HCT116 (cell line): Measurements from ENCODE around the gene UMODL1. TPM values are rescaled to one million over a fixed set of nuclear protein-coding genes. Genes with fewer than 3 reads are reported as not detected.

Experiments used
- ATAC-seq: fragments of 200-7000 bp; cut with Tn5 transposase; 2 replicates; pipeline ENCODE4 v1.9.1; 2020; ENCODE audit warnings: mild to moderate bottlenecking, moderate library complexity
- BruUV-seq: library from RNA; stranded (reverse); fragments of 400-500 nt; replicated peaks from 2 replicates; lab custom pipeline; 2021; lab: Mats Ljungman, UMichigan
- CTCF ChIA-PET: fragments of 300-600 bp; sonication (Branson Sonifier 250); formaldehyde crosslinking; loops from one replicate; lab custom pipeline; 2021; ENCODE audit warnings: antibody characterized with exemption; lab: Charles Lee
- POLR2A ChIA-PET: fragments of 300-600, 350-600 bp; sonication (Branson Sonifier 250); formaldehyde crosslinking; loops from one replicate; lab custom pipeline; 2021; ENCODE audit warnings: antibody characterized with exemption; lab: Charles Lee
- RAD21 ChIA-PET, 2 experiments: fragments of 300-600 bp; sonication (Branson Sonifier 250); formaldehyde crosslinking; loops; one replicate each; lab custom pipeline; 2023; ENCODE audit warnings: low total read pairs in 2 of 2; ENCODE audit not compliant: uncharacterized antibody in 2 of 2, unreplicated experiment in 2 of 2, low non-redundant PET in 1 of 2; lab: Charles Lee
- DNase-seq: peaks from one replicate; pipeline ENCODE4 v3.0.0-alpha.2; 2010; ENCODE audit warnings: low read depth, low spot score
- H2AFZ ChIP-seq: fragments of 200-600 bp; shearing (Covaris generic), sonication (generic); 2 replicates; pipeline ENCODE4 v1.6.1; 2017; ENCODE audit warnings: low read depth, mixed run types, mixed read lengths, antibody characterized with exemption, low read length; ENCODE audit not compliant: poor library complexity, severe bottlenecking
- H3K27ac ChIP-seq: 2 replicates; pipeline ENCODE4 v1.5.1; 2012; ENCODE audit warnings: low read depth, low read length
- H3K27me3 ChIP-seq: fragments of 200-600 bp; sonication (generic); 2 replicates; pipeline ENCODE4 v1.6.1; 2016; ENCODE audit warnings: mixed run types, low read length, mixed read lengths; ENCODE audit not compliant: insufficient read depth
- H3K36me3 ChIP-seq, 2 experiments: fragments of 200-500 bp in 1 of 2; fragments of 200-600 bp in 1 of 2; sonication (Bioruptor generic) in 1 of 2; sonication (generic) in 1 of 2; 2 replicates each; pipeline versions ENCODE4 v1.5.1 to v1.6.1; 2014 to 2016; ENCODE audit warnings: low read length in 2 of 2, inconsistent platforms in 1 of 2, mixed read lengths in 1 of 2, mixed run types in 1 of 2; ENCODE audit not compliant: insufficient read depth in 2 of 2, control insufficient read depth in 1 of 2
- H3K4me1 ChIP-seq, 2 experiments: fragments of 200-600 bp in 1 of 2; sonication (generic) in 1 of 2; 2 replicates each; pipeline versions ENCODE4 v1.5.1 to v1.6.1; 2012 to 2017; ENCODE audit warnings: low read length in 2 of 2, inconsistent platforms in 1 of 2, mild to moderate bottlenecking in 1 of 2, mixed read lengths in 1 of 2, mixed run types in 1 of 2, moderate library complexity in 1 of 2; ENCODE audit not compliant: insufficient read depth in 2 of 2, control insufficient read depth in 1 of 2
- H3K4me2 ChIP-seq: fragments of 200-600 bp; sonication (generic); 2 replicates; pipeline ENCODE4 v1.6.1; 2017; ENCODE audit warnings: mixed run types, low read length, mixed read lengths
- H3K4me3 ChIP-seq, 2 experiments: fragments of 200-600 bp in 1 of 2; sonication (generic) in 1 of 2; replicated peaks in 1 of 2; 2 replicates each; pipeline ENCODE4 v1.5.1; 2011 to 2016; ENCODE audit warnings: low read length in 2 of 2, control low read depth in 1 of 2, low read depth in 1 of 2, mild to moderate bottlenecking in 1 of 2, mixed read lengths in 1 of 2, mixed run types in 1 of 2
- H3K79me2 ChIP-seq: fragments of 200-600 bp; sonication (generic); 2 replicates; pipeline ENCODE4 v1.6.1; 2017; ENCODE audit warnings: mild to moderate bottlenecking, mixed run types, low read length, moderate library complexity, mixed read lengths; ENCODE audit not compliant: insufficient read depth
- H3K9ac ChIP-seq: fragments of 200-600 bp; sonication (generic); 2 replicates; pipeline ENCODE4 v1.6.1; 2016; ENCODE audit warnings: low read length, mixed read lengths
- H3K9me2 ChIP-seq: fragments of 200-600 bp; sonication (generic), shearing (Covaris generic); 2 replicates; pipeline ENCODE4 v1.6.1; 2017; ENCODE audit warnings: mixed run types, mild to moderate bottlenecking, moderate library complexity; ENCODE audit not compliant: insufficient read depth
- H3K9me3 ChIP-seq, 2 experiments: fragments of 200-500 bp in 1 of 2; fragments of 200-600 bp in 1 of 2; sonication (Bioruptor generic) in 1 of 2; sonication (generic) in 1 of 2; 2 replicates each; pipeline ENCODE4 v1.6.1; 2014 to 2017; ENCODE audit warnings: low read length in 2 of 2, mixed read lengths in 2 of 2, inconsistent platforms in 1 of 2, low read depth in 1 of 2, mild to moderate bottlenecking in 1 of 2, mixed run types in 1 of 2, moderate library complexity in 1 of 2; ENCODE audit not compliant: control insufficient read depth in 1 of 2, insufficient read depth in 1 of 2
- H4K20me1 ChIP-seq: fragments of 200-600 bp; sonication (generic), shearing (Covaris generic); 2 replicates; pipeline ENCODE4 v1.6.1; 2017; ENCODE audit warnings: mixed run types, mild to moderate bottlenecking, moderate library complexity; ENCODE audit not compliant: insufficient read depth
- ATF3 ChIP-seq: IDR thresholded peaks from 2 replicates; pipeline ENCODE4 v1.6.1; 2012
- CBX3 ChIP-seq: IDR thresholded peaks from 2 replicates; pipeline ENCODE4 v1.6.1; 2012; ENCODE audit warnings: low read depth
- CEBPB ChIP-seq: IDR thresholded peaks from 2 replicates; pipeline ENCODE4 v1.6.1; 2012; ENCODE audit warnings: low read depth
- EGR1 ChIP-seq: IDR thresholded peaks from 2 replicates; pipeline ENCODE4 v1.6.1; 2012; ENCODE audit warnings: low read depth
- ELF1 ChIP-seq: IDR thresholded peaks from 2 replicates; pipeline ENCODE4 v1.6.1; 2012; ENCODE audit warnings: low read depth, borderline replicate concordance
- EZH2 ChIP-seq: fragments of 200-600 bp; sonication (generic); IDR thresholded peaks from 2 replicates; pipeline ENCODE4 v1.6.1; 2017; ENCODE audit warnings: antibody characterized with exemption, mixed run types
- EZH2phosphoT487 ChIP-seq: fragments of 200-600 bp; IDR thresholded peaks from 2 replicates; pipeline ENCODE4 v1.6.1; 2018; ENCODE audit warnings: antibody characterized with exemption, borderline replicate concordance
- FOSL1 ChIP-seq: IDR thresholded peaks from 2 replicates; pipeline ENCODE4 v1.6.1; 2012; ENCODE audit warnings: low read depth
- POLR2A ChIP-seq: IDR thresholded peaks from 2 replicates; pipeline ENCODE4 v1.7.0; 2011; ENCODE audit warnings: borderline replicate concordance; ENCODE audit not compliant: insufficient read depth, insufficient read length; ENCODE audit errors: extremely low read depth
- POLR2AphosphoS5 ChIP-seq: IDR thresholded peaks from 2 replicates; pipeline ENCODE4 v1.6.1; 2011; ENCODE audit warnings: mild to moderate bottlenecking, low read depth, low read length, moderate library complexity
- RAD21 ChIP-seq: IDR thresholded peaks from 2 replicates; pipeline ENCODE4 v1.6.1; 2012; ENCODE audit warnings: low read depth, mild to moderate bottlenecking
- REST ChIP-seq: IDR thresholded peaks from 2 replicates; pipeline ENCODE4 v1.6.1; 2012; ENCODE audit warnings: low read depth
- SP1 ChIP-seq: IDR thresholded peaks from 2 replicates; pipeline ENCODE4 v1.6.1; 2012; ENCODE audit warnings: low read depth
- SRF ChIP-seq: IDR thresholded peaks from 2 replicates; pipeline ENCODE4 v1.6.1; 2012; ENCODE audit warnings: low read depth
- TCF7L2 ChIP-seq: IDR thresholded peaks from 2 replicates; pipeline ENCODE4 v1.7.0; 2011; ENCODE audit warnings: borderline replicate concordance, inconsistent platforms; ENCODE audit not compliant: insufficient read depth, insufficient read length; ENCODE audit errors: extremely low read depth
- YY1 ChIP-seq: IDR thresholded peaks from 2 replicates; pipeline ENCODE4 v1.6.1; 2011; ENCODE audit warnings: low read length, low read depth, moderate library complexity, mild to moderate bottlenecking; ENCODE audit not compliant: insufficient replicate concordance; ENCODE audit errors: extremely low read depth
- ZNF274 ChIP-seq: fragments of 200-500 bp; sonication (Bioruptor generic); IDR thresholded peaks from 2 replicates; pipeline ENCODE4 v1.6.1; 2014; ENCODE audit warnings: mild to moderate bottlenecking, low read depth, low read length, inconsistent platforms
- intact Hi-C: fragments of 100-400 bp; cut with micrococcal nuclease; formaldehyde crosslinking; loops from 2 replicates; pipeline ENCODE4 v1.10.0; 2022
- total RNA-seq: library from RNA; stranded (reverse); gene quantifications from one replicate; pipeline ENCODE4 v1.2.1, GENCODE V29; 2021; ENCODE audit not compliant: unreplicated experiment
- TF ChIP-seq, protein P1 (sequence below): IDR thresholded peaks from 2 replicates; pipeline ENCODE4 v1.6.1; 2012
- TF ChIP-seq, protein P2 (sequence below): IDR thresholded peaks from 2 replicates; pipeline ENCODE4 v1.6.1; 2011; ENCODE audit warnings: mild to moderate bottlenecking, low read length, moderate library complexity; ENCODE audit not compliant: insufficient replicate concordance; ENCODE audit errors: extremely low read depth

UMODL1 gene
- total RNA-seq, 1 experiment from 2014 or later, result not detected

GRCh38 chr21:42063571-42064521 lies 7.3 kb upstream of the UMODL1 start:
- ATAC-seq, result no peak
- RAD21 ChIA-PET, result no interaction called here
- intact Hi-C loops, result no loop called here
- Histone ChIP-seq H3K79me2 (no peaks in the 10 kb centered on the region), H3K27ac (no peak overlapping the region), H3K9me3 (no peaks in the 10 kb centered on the region), H3K4me1 (peaks cover 0 to 8% of the 10 kb centered on the region in 2 experiments; a peak in 2 of 4 replicates), H3K27me3 (no peaks in the 10 kb centered on the region), H3K9ac (no peak overlapping the region)
- TF ChIP-seq ZNF274 (no peak), SP1 (no peak), EGR1 (no peak), YY1 (no peak), FOSL1 (no peak), POLR2A (no peak), EZH2 (no peak), TCF7L2 (no peak), REST (no peak), ATF3 (no peak), CEBPB (no peak), ELF1 (no peak), CBX3 (no peak), SRF (no peak), EZH2phosphoT487 (no peak), POLR2AphosphoS5 (no peak), RAD21 (no peak)
- TF ChIP-seq, protein P1, sequence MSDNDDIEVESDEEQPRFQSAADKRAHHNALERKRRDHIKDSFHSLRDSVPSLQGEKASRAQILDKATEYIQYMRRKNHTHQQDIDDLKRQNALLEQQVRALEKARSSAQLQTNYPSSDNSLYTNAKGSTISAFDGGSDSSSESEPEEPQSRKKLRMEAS, result no peak
- TF ChIP-seq, protein P2, sequence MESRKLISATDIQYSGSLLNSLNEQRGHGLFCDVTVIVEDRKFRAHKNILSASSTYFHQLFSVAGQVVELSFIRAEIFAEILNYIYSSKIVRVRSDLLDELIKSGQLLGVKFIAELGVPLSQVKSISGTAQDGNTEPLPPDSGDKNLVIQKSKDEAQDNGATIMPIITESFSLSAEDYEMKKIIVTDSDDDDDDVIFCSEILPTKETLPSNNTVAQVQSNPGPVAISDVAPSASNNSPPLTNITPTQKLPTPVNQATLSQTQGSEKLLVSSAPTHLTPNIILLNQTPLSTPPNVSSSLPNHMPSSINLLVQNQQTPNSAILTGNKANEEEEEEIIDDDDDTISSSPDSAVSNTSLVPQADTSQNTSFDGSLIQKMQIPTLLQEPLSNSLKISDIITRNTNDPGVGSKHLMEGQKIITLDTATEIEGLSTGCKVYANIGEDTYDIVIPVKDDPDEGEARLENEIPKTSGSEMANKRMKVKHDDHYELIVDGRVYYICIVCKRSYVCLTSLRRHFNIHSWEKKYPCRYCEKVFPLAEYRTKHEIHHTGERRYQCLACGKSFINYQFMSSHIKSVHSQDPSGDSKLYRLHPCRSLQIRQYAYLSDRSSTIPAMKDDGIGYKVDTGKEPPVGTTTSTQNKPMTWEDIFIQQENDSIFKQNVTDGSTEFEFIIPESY, result no peak
- TF ChIP-seq, all 23 proteins: peak for 0
- no peak for DNase-seq
- Histone ChIP-seq H2AFZ (no peak overlapping the region), H3K4me3 (no peak overlapping the region), H3K36me3 (no peaks in the 10 kb centered on the region), H4K20me1 (no peaks in the 10 kb centered on the region), H3K4me2 (no peak overlapping the region), H3K9me2 (no peaks in the 10 kb centered on the region)
- POLR2A ChIA-PET, result no interaction called here
- BruUV-seq, result no TSS peak
- CTCF ChIA-PET, result no interaction called here
